HUES48 (cell line): ENCODE data around the gene SOWAHB.

ENCODE experiments used
- H3K27ac ChIP-seq: one replicate; pipeline ENCODE4 v1.7.0; 2013; ENCODE audit warnings: low read depth, low read length, inconsistent platforms
- H3K27me3 ChIP-seq: 2 replicates; pipeline ENCODE4 v1.6.1; 2013; ENCODE audit warnings: mild to moderate bottlenecking, low read length; ENCODE audit not compliant: control insufficient read depth, insufficient read depth
- H3K36me3 ChIP-seq: 2 replicates; pipeline ENCODE4 v1.6.1; 2013; ENCODE audit warnings: low read length; ENCODE audit not compliant: control insufficient read depth, insufficient read depth
- H3K4me1 ChIP-seq: 2 replicates; pipeline ENCODE4 v1.6.1; 2013; ENCODE audit warnings: mild to moderate bottlenecking, low read length; ENCODE audit not compliant: control insufficient read depth, insufficient read depth
- H3K4me3 ChIP-seq: 2 replicates; pipeline ENCODE4 v1.5.1; 2013; ENCODE audit warnings: mild to moderate bottlenecking, low read depth, low read length
- H3K9ac ChIP-seq: 2 replicates; pipeline ENCODE4 v1.6.1; 2013; ENCODE audit warnings: mild to moderate bottlenecking, low read depth, low read length, moderate library complexity
- H3K9me3 ChIP-seq: 2 replicates; pipeline ENCODE4 v1.6.1; 2013; ENCODE audit warnings: low read length; ENCODE audit not compliant: control insufficient read depth, insufficient read depth

The SOWAHB gene

GRCh38 chr4:76851375-76851774 lies 46.6 kb downstream of the SOWAHB start:
- Histone ChIP-seq H3K9me3 (no peaks in the 10 kb centered on the region), H3K4me1 (no peaks in the 10 kb centered on the region), H3K4me3 (no peak overlapping the region), H3K27ac (no peak overlapping the region), H3K36me3 (no peaks in the 10 kb centered on the region), H3K27me3 (no peaks in the 10 kb centered on the region), H3K9ac (no peak overlapping the region)

GRCh38 chr4:76850010-76850441 lies 47.9 kb downstream of the SOWAHB start:
- Histone ChIP-seq H3K9ac (no peak overlapping the region), H3K36me3 (no peaks in the 10 kb centered on the region), H3K27me3 (no peaks in the 10 kb centered on the region), H3K4me1 (no peaks in the 10 kb centered on the region), H3K9me3 (no peaks in the 10 kb centered on the region), H3K27ac (no peak overlapping the region), H3K4me3 (no peak overlapping the region)
